ENCODE results near the gene CLDN25.

DNA sequence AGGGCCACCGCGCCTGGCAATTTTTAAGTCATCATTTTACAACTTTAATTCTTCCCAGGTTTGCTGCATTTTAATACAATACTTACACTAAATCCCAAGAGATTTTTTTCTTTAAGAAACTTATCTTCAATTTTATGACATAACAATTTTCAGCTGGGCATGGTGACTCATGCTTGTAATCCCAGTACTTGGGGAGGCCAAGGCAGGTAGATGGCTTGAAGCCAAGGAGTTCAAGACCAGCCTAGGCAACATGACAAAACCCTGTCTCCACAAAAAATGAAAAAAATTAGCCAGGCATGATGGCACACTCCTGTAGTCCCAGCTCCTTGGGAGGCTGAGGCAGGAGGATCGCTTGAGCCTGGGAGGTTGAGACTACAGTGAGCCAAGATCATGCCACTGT is 38.8 kb downstream of the CLDN25 start:
- no peak for TF ChIP-seq POLR2AphosphoS5 (IDR thresholded peaks at IDR 0.05; ENCODE audit: insufficient read depth, low read depth, low read length)
- TF ChIP-seq, protein P1, sequence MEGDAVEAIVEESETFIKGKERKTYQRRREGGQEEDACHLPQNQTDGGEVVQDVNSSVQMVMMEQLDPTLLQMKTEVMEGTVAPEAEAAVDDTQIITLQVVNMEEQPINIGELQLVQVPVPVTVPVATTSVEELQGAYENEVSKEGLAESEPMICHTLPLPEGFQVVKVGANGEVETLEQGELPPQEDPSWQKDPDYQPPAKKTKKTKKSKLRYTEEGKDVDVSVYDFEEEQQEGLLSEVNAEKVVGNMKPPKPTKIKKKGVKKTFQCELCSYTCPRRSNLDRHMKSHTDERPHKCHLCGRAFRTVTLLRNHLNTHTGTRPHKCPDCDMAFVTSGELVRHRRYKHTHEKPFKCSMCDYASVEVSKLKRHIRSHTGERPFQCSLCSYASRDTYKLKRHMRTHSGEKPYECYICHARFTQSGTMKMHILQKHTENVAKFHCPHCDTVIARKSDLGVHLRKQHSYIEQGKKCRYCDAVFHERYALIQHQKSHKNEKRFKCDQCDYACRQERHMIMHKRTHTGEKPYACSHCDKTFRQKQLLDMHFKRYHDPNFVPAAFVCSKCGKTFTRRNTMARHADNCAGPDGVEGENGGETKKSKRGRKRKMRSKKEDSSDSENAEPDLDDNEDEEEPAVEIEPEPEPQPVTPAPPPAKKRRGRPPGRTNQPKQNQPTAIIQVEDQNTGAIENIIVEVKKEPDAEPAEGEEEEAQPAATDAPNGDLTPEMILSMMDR (IDR thresholded peaks at IDR 0.05; ENCODE audit: extremely low read depth in 1 of 2, insufficient read depth in 1 of 2, low read depth in 1 of 2, low read length in 2 of 2), result no peak
- TF ChIP-seq POLR2A (IDR thresholded peaks at IDR 0.05; ENCODE audit: low read depth, low read length), result no peak
- TF ChIP-seq EZH2 (IDR thresholded peaks at IDR 0.05; ENCODE audit: borderline replicate concordance, low read depth, low read length, severe bottlenecking), result no peak

Data from endothelial cell of umbilical vein (primary cell).